Transverse colon (tissue), 4 donors: ENCODE measurements around the gene HTRA3.

ENCODE experiments used
- CTCF ChIP-seq, 5 experiments: fragments of 200-600 bp in 3 of 5; fragments of 450-650 bp in 2 of 5; sonication (generic) in 3 of 5; IDR thresholded peaks; 1 replicate in 2 of 5; 2 replicates in 3 of 5; pipeline ENCODE4 v1.5.1; 2016 to 2017; ENCODE audit warnings: antibody characterized with exemption in 5 of 5, inconsistent platforms in 3 of 5, mild to moderate bottlenecking in 2 of 5, moderate library complexity in 1 of 5
- EP300 ChIP-seq: sonication (generic); formaldehyde crosslinking; IDR thresholded peaks from one replicate; pipeline ENCODE4 v1.6.1; 2017; ENCODE audit warnings: antibody characterized with exemption, low read depth
- POLR2A ChIP-seq: fragments of 450-650 bp; IDR thresholded peaks from one replicate; pipeline ENCODE4 v1.6.1; 2016; ENCODE audit warnings: antibody characterized with exemption, mild to moderate bottlenecking, moderate library complexity
- POLR2AphosphoS5 ChIP-seq, 3 donors: sonication (generic); formaldehyde crosslinking; IDR thresholded peaks; one replicate each; pipeline ENCODE4 v1.6.1; 2016; ENCODE audit warnings: antibody characterized with exemption in 3 of 3

DNA sequence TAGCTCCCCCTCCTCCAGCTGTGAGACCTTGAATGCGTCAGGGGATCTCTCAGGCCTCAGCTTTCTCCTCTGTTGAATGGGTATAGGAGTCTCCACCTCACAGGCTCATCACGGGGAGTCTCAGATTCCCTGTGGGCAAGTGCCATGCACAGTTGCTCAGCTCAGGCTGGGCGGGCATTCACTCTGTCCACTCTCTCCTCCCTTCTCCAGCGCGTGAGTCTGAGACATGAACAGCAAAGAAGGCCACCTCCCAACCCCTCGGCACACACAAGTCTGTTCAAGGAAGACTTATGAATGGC lies 60.0 kb downstream of the HTRA3 start:
- no peak for TF ChIP-seq EP300
- no peak for TF ChIP-seq CTCF (IDR thresholded peaks at IDR 0.05)
- no peak for TF ChIP-seq POLR2A
- TF ChIP-seq POLR2AphosphoS5 (IDR thresholded peaks at IDR 0.05) = no peak
